Measurements from ENCODE around the gene TAAR6. TPM values are rescaled to one million over a fixed set of nuclear protein-coding genes. Genes with fewer than 3 reads are reported as not detected.

Gene TAAR6
- total and polyA plus RNA-seq, 2 donors from 2014 or later = not detected

DNA sequence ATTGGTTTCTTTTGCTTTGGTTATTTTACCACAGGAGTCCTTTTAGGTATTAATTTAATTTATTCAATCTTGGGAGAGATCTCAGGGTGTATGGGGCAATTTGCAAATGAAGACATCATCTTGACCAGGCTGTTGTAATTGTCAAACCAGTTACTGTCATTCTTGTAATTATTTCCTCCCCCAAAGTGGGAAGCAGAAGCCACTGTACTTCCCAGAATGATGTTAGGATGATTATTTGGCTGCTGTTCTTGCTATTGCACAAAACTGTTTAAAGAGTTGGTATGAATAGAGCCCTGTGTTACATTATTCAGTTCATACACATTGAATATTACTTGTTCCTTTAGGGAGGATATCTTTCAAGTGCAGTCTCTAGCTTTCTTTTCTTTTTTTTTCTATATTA is 1.7 kb downstream of the TAAR6 start:
- Histone ChIP-seq H3K9me3 (ENCODE audit: control insufficient read depth in 2 of 3, insufficient read depth in 1 of 3, low read length in 3 of 3) (no peaks in the 10 kb centered on the region), H3K27ac (ENCODE audit: low read depth in 2 of 2, low read length in 2 of 2) (no peak overlapping the region), H3K27me3 (ENCODE audit: control insufficient read depth, insufficient read depth, low read length) (no peaks in the 10 kb centered on the region), H3K9ac (ENCODE audit: low read length in 3 of 3) (no peak overlapping the region), H3K4me3 (ENCODE audit: low read length in 3 of 3) (no peak overlapping the region), H3K36me3 (ENCODE audit: control insufficient read depth in 2 of 3, insufficient read depth in 3 of 3, low read length in 3 of 3) (no peaks in the 10 kb centered on the region), H3K4me1 (ENCODE audit: control insufficient read depth in 2 of 3, insufficient read depth in 2 of 3, low read depth in 1 of 3, low read length in 3 of 3) (no peaks in the 10 kb centered on the region)
- DNase-seq (no peak), FAIRE-seq (no peak)
- intact Hi-C loops (cut with DNase I) = no loop called here
- TF ChIP-seq, protein P1, sequence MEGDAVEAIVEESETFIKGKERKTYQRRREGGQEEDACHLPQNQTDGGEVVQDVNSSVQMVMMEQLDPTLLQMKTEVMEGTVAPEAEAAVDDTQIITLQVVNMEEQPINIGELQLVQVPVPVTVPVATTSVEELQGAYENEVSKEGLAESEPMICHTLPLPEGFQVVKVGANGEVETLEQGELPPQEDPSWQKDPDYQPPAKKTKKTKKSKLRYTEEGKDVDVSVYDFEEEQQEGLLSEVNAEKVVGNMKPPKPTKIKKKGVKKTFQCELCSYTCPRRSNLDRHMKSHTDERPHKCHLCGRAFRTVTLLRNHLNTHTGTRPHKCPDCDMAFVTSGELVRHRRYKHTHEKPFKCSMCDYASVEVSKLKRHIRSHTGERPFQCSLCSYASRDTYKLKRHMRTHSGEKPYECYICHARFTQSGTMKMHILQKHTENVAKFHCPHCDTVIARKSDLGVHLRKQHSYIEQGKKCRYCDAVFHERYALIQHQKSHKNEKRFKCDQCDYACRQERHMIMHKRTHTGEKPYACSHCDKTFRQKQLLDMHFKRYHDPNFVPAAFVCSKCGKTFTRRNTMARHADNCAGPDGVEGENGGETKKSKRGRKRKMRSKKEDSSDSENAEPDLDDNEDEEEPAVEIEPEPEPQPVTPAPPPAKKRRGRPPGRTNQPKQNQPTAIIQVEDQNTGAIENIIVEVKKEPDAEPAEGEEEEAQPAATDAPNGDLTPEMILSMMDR (IDR thresholded peaks at IDR 0.05; ENCODE audit: borderline replicate concordance, extremely low read depth, insufficient read depth) = no peak

DNA sequence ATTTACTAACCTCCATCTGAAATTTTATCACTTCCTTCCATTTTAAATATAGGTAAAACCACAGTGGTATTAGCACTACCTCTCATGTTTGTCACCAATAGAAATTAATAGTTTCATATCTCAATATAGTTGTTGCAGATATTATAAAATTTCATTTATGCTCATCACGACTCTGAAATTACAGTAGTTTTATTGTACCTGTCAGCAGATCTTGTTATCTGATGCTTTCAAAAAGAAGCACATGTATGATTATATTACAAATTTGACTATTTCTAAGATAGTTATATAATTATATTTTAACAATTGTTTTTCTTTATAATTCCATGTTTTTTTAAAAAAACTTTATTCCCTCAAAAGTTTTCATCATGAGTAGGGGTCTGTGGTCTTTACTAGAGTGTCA is 14.6 kb downstream of the TAAR6 start:
- Histone ChIP-seq H3K4me1 (ENCODE audit: control insufficient read depth in 2 of 3, insufficient read depth in 2 of 3, low read depth in 1 of 3, low read length in 3 of 3) (no peaks in the 10 kb centered on the region), H3K9ac (ENCODE audit: low read length in 3 of 3) (no peak overlapping the region), H3K27me3 (ENCODE audit: control insufficient read depth, insufficient read depth, low read length) (no peaks in the 10 kb centered on the region), H3K27ac (ENCODE audit: low read depth in 2 of 2, low read length in 2 of 2) (no peak overlapping the region), H3K4me3 (ENCODE audit: low read length in 3 of 3) (no peak overlapping the region), H3K9me3 (ENCODE audit: control insufficient read depth in 2 of 3, insufficient read depth in 1 of 3, low read length in 3 of 3) (no peaks in the 10 kb centered on the region), H3K36me3 (ENCODE audit: control insufficient read depth in 2 of 3, insufficient read depth in 3 of 3, low read length in 3 of 3) (no peaks in the 10 kb centered on the region)
- intact Hi-C loops (cut with DNase I) = no loop called here
- TF ChIP-seq, protein P1 (IDR thresholded peaks at IDR 0.05; ENCODE audit: borderline replicate concordance, extremely low read depth, insufficient read depth) = no peak
- no peak for FAIRE-seq
- no peak for DNase-seq

DNA sequence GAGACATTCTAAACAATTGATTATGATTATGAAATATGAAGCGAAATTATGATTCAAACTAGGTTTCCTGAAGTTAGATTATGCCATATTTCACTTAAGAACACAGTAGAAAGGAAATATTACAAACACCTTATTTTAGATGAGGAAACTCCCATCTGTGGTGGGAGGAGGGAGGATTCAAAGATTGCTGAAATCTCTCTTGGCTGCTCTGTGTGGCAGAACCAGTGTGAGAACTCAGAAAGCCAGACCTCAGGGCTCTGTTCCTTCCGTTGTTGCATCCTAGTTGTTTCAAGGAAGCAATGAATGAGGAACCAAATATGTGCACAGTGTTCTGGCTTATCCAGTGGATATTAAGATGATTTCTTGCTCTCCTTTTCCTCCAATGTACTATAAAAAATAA is 17.3 kb downstream of the TAAR6 start:
- Histone ChIP-seq H3K27ac (ENCODE audit: low read depth in 2 of 2, low read length in 2 of 2) (no peak overlapping the region), H3K27me3 (ENCODE audit: control insufficient read depth, insufficient read depth, low read length) (no peaks in the 10 kb centered on the region), H3K9me3 (ENCODE audit: control insufficient read depth in 2 of 3, insufficient read depth in 1 of 3, low read length in 3 of 3) (no peaks in the 10 kb centered on the region), H3K9ac (ENCODE audit: low read length in 3 of 3) (no peak overlapping the region), H3K4me1 (ENCODE audit: control insufficient read depth in 2 of 3, insufficient read depth in 2 of 3, low read depth in 1 of 3, low read length in 3 of 3) (no peaks in the 10 kb centered on the region), H3K4me3 (ENCODE audit: low read length in 3 of 3) (no peak overlapping the region), H3K36me3 (ENCODE audit: control insufficient read depth in 2 of 3, insufficient read depth in 3 of 3, low read length in 3 of 3) (no peaks in the 10 kb centered on the region)
- FAIRE-seq = no peak
- no peak for DNase-seq
- intact Hi-C loops (cut with DNase I) = no loop called here
- TF ChIP-seq, protein P1 (IDR thresholded peaks at IDR 0.05; ENCODE audit: borderline replicate concordance, extremely low read depth, insufficient read depth) = no peak

DNA sequence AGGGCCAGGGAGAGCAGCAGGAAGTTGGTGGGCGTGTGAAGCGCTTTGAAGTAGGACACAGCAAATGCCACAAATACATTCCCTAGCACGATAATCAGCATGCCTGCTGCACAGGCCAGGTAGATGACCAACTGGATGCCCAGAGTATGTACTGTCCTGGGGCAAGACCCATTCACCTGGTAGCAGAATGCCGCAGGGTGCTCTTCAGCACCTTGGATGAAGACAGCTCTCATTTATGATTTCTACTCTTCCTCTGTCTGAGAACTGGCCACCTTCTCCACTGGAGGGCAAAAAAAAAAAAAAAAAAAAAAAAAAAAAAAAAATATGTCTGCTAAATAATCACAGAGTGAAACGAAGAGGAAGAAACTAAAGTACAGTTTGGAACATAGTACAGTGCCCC is 19.3 kb downstream of the TAAR6 start, which contains the start of gene TAAR5:
Gene TAAR5 (minus strand): TSS at position 288 of the 400 bp plus-strand sequence. CDS start 55 bp downstream, at position 233.
- H3K4me1 ChIP-seq (ENCODE audit: control insufficient read depth in 2 of 3, insufficient read depth in 2 of 3, low read depth in 1 of 3, low read length in 3 of 3) = no peaks in the 10 kb centered on the region
- H3K4me3 ChIP-seq (ENCODE audit: low read length in 3 of 3) = no peak within 1 kb of the TSS
- H3K27ac ChIP-seq (ENCODE audit: low read depth in 2 of 2, low read length in 2 of 2) = no peak within 1 kb of the TSS
- no peaks in the 10 kb centered on the region for H3K27me3 ChIP-seq (ENCODE audit: control insufficient read depth, insufficient read depth, low read length)
- no peak for FAIRE-seq
- intact Hi-C loops (cut with DNase I) = no loop called here
- TF ChIP-seq, protein P1 (IDR thresholded peaks at IDR 0.05; ENCODE audit: borderline replicate concordance, extremely low read depth, insufficient read depth) = no peak
- no peaks in the 10 kb centered on the region for H3K9me3 ChIP-seq (ENCODE audit: control insufficient read depth in 2 of 3, insufficient read depth in 1 of 3, low read length in 3 of 3)
- H3K9ac ChIP-seq (ENCODE audit: low read length in 3 of 3) = no peak within 1 kb of the TSS
- no peaks in the 10 kb centered on the region for H3K36me3 ChIP-seq (ENCODE audit: control insufficient read depth in 2 of 3, insufficient read depth in 3 of 3, low read length in 3 of 3)
- no peak for DNase-seq

All from kidney (tissue), 14 donors.